ENCODE results near the gene AP3D1.

Gene AP3D1

GRCh38 chr19:2081873-2082810 is 69.2 kb downstream of the AP3D1 start:
- no peak for DNase-seq

GRCh38 chr19:2080336-2080988 is 70.9 kb downstream of the AP3D1 start:
- no peak for DNase-seq

DNA sequence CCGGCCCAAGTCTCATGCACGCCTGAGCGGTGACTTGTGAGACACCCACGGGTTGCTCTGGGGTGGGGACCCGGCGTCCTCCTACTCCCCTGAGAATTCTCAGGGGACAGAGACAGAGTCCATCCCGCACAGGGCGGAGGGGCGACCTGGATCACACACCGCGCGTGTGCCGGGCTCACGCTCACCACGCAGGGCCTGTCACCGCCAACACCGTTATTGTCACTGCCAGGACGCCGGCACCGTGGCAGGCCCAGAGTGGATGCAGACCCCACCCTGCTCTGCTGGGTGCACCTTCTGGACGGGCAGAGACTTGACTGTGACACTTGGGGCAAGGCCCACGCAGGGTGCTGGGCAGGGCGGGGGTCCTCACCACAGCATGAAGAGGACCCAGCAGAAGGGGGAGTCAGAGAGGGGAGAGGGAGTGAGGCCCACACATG is 71.5 kb downstream of the AP3D1 start:
- DNase-seq: no peak

GRCh38 chr19:2079076-2079864 is 72.1 kb downstream of the AP3D1 start:
- DNase-seq: no peak

- DNase-seq: no peak
Measured at GRCh38 chr19:2077833-2078619, 73.3 kb downstream of the AP3D1 start.

DNA sequence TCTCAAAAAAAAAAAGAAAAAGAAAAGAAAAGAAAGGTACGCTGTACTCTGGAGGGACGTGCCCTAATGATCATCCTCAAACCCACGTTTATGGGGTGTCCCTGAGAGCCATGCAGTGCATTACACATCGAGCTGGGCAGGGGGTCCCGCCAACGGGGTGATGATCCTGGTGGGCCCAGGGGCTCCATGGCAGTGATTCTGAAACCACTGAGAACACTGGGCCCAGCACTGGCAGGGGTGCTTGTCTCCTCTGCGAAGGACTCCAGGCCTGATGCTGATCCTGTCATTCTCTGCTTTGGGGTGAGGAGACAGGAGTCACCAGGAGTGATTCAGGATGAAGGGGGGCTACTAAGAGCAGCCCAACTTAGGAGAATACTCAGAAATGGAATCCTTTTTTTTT is 74.0 kb downstream of the AP3D1 start:
- DNase-seq: no peak

GRCh38 chr19:2076526-2076944 is 74.8 kb downstream of the AP3D1 start:
- DNase-seq: no peak

GRCh38 chr19:2072757-2073551 is 78.4 kb downstream of the AP3D1 start:
- no peak for DNase-seq

DNA sequence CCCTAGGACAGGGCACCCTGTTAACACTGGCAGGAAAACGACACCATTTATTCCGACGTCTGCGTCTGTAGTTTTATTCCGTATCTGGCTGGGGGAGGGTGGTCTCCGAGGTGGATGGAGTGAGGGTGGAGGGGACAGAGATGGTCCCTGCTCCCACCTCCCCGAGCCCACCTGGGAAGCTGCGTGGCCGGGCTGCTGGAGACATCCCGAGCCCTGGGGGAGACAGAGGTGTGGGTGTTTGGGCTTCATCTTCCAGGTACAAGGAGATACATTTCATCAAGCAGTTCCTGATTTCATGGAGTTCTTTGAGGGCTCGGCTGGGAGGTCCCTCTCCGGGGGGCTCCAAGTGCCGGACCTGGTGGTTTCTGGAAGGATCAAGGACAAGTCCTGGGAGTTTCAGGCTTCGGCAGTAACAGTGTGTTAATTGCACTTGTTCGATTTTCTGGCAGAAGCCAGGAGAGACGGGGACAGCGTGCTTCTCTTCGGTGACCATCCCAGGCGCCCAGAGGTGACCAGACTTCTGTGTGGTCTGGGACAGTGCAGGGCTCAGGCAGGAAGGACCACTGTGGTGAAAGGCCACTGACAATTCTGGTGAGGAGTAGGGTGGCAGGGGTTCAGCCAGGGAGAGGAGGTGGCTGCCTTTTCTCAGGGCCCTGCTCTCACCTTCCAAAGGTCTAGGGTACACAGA is 80.2 kb downstream of the AP3D1 start:
- DNase-seq: no peak

DNA sequence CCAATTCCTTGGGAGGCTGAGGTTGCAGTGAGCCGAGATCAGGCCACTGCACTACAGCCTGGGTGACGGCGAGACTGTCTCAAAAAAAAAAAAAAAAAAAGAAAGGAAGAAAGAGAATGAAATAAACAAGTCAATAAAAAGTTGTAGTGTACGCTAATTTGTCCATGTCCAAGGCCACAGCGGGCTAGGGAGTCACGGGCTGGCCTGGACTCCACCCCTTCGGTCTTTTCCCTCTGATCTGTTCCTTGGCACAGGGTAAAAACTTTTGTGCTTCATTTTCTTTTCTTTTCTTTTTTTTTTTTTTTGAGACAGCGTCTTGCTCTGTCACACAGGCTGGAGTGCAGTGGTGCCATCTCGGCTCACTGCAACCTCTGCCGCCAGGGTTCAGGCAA is 80.9 kb downstream of the AP3D1 start:
- no peak for DNase-seq

GRCh38 chr19:2064788-2065524 is 86.4 kb downstream of the AP3D1 start:
- DNase-seq: no peak

GRCh38 chr19:2064395-2064787 is 87.0 kb downstream of the AP3D1 start:
- DNase-seq: no peak

DNA sequence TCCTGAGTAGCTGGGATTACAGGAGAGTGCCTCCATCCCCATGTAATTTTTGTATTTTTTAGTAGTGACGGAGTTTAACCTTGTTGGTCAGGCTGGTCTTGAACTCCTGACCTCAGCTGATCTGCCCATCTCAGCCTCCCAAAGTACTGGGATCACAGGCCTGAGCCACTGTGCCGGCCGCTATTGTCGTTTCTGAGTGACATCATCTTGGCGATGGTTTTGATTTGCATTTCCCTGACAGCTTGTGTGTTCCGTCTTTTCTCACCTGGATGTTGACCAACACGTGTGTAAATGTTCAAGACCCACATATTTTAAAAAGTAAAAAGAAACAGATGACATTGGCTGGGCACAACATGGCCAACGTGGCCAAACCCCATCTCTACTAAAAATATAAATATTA is 87.5 kb downstream of the AP3D1 start:
- DNase-seq: no peak

DNA sequence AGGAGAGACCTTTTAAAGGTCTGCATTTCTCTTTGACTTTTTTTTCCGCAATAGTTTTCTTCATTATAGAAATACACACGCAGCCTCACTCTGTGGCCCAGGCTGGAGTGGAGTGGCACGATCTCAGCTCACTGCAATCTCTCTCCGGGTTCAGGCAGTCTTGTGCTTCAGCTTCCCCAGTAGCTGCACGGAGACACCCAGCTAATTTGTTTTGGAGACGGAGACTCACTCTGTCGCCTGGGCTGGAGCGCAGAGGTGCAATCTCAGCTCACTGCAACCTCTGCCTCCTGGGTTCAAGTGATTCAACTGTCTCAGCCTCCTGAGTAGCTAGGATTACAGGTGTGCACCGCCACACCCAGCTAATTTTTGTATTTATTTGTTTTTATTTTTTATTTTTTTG is 88.6 kb downstream of the AP3D1 start:
- no peak for DNase-seq

DNA sequence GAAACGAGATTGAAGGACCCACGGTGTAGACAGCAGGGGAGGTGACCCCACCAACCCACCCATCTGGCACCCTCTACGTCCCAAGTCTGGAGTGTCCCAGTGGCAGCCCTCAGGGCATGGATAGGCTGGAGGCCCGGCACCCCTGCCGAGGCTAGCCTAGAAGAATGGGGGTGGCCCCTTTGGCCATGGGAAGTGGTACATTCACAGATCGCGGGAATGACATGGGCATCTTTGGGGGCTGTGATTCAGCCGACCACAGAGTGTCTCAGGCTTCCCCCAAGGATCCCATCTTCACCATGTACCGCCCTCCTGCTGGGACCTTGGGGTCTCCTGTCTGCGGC is 89.0 kb downstream of the AP3D1 start:
- no peak for DNase-seq

DNA sequence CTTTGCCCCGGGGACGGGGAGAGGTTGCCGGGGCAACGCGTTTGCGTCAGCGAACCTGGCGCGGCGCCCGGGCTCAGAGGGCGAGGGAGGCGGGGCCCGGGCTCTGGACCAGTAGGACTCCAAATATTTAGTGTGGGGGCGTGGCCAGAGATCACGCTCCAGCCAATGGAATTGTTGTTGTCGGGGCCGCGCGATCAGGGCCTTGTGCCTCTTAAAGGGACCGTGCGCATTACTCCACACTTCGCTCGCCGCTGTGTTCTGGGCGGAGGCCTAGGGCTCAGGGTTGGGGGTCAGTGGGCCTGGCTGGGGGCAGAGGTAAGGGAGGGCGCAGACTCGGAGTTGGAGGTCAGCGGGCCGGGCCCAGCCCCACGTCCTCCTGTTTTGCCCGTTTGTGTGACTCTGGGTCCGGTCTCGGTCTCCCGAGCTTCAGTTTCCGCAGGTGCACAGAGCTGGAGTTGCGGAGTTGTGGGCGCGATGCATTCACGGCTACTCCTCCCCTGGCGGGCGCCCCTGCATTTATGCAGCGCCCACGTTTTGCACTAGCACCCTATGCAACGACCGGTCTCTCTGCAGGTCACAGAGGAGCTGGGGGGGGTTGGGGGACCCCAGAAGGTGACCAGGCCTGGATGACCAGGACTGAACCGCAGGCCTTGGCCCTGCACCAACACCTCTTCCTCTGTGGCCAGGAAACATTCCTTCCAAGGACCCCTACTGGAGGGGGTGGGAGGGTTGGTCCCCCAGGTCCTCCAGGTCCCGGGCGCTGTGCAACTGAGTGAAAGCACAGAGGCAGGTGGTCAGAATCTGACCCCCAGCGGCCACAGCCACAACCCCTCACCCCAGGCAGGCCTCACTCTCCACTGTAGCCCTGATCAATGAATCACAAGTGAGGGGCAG is 89.6 kb downstream of the AP3D1 start:
- peak; percentile 99 for DNase-seq

DNA sequence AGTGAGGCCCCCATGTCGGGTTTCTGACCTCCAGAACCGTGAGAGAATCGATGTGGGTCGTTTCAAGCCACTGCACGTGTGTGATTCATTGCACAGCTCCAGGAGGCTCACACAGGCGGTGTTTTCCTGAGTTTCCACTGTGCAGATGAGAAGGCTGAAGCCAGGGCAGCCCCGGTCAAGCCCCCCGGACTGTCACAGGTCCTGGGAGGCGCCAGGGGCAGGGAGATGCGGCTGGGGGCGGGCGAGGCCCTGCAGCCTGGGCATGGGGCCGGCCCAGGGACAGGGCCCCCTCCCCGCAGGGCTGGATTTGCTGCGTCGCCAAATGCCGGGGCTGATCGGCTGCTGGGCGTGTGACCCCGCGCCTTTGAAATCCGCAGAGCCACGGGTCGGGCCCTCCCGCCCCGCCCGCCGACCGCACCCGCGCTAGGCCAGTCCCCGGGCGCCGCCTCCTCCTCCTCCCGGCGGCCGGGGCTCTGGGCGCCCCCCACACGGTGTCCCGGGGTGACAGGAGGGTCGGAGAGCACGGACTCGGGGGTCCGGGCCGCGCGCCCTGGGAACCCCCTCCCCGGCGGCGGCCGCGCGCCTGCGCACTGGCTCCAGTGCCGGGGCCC is 90.4 kb downstream of the AP3D1 start:
- DNase-seq: no peak

- DNase-seq: no peak
Measured at GRCh38 chr19:2059422-2060201, 91.8 kb downstream of the AP3D1 start.
